SK-MEL-5 (cell line): ENCODE data around the gene SETX. TPM values are rescaled to one million over a fixed set of nuclear protein-coding genes. Genes with fewer than 3 reads are reported as not detected.

Experiments used
- DNase-seq: peaks from one replicate; pipeline ENCODE4 v3.0.0-alpha.2; 2016; ENCODE audit warnings: low read depth, low spot score
- in situ Hi-C: cut with HindIII; loops from 2 replicates; pipeline ENCODE4 v1.10.0; 2016; ENCODE audit warnings: low sequenced_read_pairs, high pct_unique_total_duplicates, low pct_unique_long_range_greater_than_20kb
- total RNA-seq: library from RNA; depleted of rRNA; stranded (reverse); fragments of >200 nt; shearing (Covaris generic); gene quantifications from 2 replicates; pipeline ENCODE4 v1.2.3, GENCODE V29; 2014

SETX gene
- total RNA-seq, 1 experiment from 2014 or later, result 58.2 TPM

DNA sequence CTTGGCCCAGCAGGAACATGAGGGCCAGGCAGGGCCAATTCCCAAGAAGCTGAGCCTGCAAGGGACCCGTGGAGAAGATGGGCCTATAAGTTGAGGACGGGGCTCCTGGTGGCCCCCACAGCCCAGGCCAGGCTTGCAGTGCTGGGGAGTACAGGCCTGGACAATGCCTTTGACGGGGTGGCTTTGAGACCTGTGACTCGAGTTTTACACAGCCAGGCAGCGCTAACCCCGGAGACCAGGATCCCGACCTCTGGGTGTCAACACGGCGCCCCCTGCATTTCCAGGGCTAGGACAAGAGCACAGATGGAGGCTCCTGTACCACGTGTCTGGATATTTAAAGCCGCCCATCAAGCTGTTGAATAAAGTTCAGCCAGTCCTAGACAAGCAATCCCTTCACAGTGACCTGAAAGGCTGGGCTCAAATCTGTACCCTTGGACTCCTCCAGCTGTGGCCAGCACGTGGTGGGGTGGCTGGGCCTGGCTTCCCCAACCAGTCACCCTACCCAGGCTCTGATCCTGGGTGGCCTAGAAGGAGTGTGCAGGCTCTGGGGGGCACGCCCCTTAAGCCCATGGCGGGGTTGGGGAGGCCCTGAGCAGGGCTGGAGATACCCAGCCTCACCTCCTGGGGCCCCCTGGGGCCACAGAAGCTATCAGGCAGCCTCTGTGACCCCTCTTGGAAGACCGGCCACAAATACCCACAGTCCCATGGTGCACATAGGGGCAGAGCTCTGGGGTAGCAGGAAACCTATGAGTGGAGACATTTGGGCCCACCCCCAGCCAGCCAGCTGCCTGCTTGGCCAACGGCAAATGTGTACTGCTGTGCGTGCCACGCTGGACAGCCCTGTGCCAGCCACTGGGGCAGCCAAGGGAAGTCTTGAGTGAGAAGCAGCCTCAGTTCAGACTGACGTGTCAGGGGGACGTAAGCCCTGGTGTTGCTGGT is 104.2 kb downstream of the SETX start:
- no peak for DNase-seq
- in situ Hi-C loops, result loop anchor here (25.0 kb wide), 1 partner anchor 88 kb away; the partner anchor contains the start of gene NTNG2

- no peak for DNase-seq
- in situ Hi-C loops, result loop anchor here (25.0 kb wide), 1 partner anchor 87 kb away; the partner anchor contains the start of gene NTNG2
Measured at GRCh38 chr9:132249690-132250089, 105.1 kb downstream of the SETX start.

- no peak for DNase-seq
- in situ Hi-C loops, result no loop called here
Measured at GRCh38 chr9:132249123-132249522, 105.7 kb downstream of the SETX start.

GRCh38 chr9:132247942-132248341 is 106.8 kb downstream of the SETX start:
- DNase-seq, result no peak
- in situ Hi-C loops, result no loop called here

DNA sequence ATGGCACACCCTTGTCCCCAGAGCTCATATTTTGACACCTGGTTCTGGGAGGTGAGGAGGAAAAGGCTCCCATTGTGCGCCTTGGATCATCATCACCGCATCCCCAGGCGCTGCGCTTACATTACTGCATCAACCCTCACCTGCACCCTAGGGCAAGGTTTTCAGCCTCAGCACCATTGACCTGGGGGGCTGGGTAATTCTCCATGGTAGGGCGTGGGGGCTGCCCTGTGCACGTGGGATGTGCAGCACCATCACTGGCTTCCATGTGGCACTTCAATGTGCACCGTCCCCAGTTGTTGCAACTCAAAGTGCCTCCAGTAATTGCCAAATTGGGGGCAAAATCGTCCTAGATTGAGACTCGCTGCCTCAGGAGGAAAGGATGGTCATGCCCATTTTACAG is 109.3 kb downstream of the SETX start:
- in situ Hi-C loops, result no loop called here
- no peak for DNase-seq

DNA sequence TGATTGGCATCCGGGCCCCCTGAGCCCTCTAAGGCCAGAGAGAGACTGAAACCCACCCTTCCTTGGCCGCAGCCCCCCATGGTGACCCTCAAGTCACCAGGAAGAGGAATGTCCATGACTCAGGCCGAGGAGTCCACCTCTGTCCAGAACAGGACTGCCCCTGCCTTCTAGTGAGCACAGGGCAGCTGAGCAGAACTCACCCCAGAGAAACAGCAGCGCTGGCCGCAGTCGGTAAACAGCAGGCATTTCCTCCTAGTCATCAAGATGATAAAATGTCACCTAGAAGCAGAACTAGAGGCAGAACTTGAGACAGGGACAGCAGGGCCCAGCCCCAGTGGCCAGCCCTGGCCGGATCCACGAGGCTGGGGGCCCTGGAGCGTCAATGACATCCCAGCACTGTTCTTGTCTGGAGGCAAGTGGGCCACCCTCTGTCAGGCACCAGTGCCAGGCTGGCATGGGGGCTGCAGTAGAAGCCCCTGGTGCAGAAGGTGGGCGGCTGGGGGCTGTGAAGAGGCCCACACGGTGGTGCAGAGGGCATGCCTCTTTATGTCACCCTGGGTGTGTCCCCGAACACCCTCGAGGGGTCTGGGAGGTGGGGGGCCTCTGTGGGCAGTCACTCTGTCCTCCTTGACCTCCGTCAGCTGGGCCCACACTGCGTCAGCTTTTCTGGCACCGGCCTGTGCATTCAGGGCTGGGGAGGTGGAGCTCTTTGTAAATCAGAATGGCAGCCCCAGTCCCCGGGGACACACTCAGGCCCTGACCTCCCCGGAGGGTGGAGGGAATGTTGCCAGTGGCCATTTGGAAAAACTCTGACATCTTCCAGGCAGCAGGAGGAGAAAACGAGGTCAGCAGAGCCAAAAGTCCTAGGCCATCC is 110.0 kb downstream of the SETX start:
- in situ Hi-C loops, result no loop called here
- no peak for DNase-seq

GRCh38 chr9:132243156-132244074 is 111.4 kb downstream of the SETX start:
- no peak for DNase-seq
- in situ Hi-C loops, result no loop called here

DNA sequence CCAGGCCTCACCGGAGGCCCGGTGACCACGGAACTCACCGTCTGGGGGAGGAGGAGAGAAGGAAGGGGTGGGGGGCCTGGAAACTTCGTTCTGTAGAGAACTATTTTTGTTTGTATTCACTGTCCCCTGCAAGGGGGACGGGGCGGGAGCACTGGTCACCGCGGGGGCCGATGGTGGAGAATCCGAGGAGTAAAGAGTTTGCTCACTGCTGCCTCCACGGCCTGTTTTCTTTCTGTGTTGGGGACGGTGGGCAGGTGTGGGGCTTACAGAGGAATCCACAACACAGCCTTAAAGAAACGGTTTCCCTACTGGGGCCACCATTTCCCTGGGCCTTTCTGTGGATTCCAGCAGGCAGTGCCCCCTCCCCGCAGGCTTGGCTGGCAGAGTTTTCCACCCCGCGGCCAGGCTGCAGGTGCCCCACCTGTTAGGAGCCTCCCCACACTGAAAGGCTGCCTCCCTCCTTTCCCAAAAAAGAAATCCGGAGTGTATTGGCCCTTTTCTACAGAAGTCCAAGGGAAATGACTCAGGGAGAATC is 112.1 kb downstream of the SETX start:
- in situ Hi-C loops, result no loop called here
- DNase-seq, result no peak

- in situ Hi-C loops, result no loop called here
- no peak for DNase-seq
Measured at GRCh38 chr9:132241840-132242620, 112.8 kb downstream of the SETX start.

DNA sequence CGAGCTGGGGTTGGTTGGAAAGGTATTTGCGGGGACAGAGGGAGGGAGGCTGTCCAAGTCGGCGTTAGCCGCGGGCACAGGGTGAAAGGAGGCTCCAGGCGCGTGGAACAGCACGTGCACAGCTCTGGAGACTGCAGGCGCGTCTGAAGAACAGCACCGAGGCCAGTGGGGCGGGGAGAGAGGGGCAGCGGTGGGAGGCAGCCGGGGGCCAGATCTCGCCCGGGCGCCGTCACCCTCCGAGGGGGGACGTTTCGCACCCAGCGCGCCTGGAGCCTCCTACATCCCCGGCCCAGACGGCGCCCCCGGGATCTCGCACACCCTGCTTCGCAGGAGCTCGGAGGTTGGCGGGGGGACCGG is 113.3 kb downstream of the SETX start:
- in situ Hi-C loops, result no loop called here
- no peak for DNase-seq

DNA sequence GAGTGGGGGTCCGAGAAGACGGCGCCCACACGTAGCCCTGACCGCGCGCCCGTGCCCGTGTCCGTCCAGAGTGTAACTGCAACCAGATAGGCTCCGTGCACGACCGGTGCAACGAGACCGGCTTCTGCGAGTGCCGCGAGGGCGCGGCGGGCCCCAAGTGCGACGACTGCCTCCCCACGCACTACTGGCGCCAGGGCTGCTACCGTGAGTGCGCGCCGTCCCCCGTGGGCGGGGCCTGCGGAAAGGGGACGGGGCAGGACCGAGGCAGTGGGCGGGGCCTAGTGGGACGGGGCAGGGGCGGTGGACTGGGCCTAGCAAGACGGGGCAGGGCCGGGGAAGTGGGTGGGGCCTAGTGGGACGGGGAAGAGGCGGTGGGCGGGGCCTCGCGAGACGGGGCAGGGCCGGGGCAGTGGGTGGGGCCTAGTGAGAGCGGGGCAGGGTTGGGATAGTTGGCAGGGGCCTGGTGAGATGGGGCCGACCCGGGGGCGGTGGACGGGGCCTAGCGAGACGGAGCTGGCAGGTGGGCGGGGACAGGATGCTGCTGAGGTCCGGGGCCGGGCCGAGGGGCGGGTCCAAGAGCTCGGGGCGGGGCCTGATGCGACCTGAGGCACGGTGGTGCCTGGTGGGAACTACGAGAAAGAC is 113.8 kb downstream of the SETX start:
- DNase-seq, result peak; percentile 96
- in situ Hi-C loops, result no loop called here

DNA sequence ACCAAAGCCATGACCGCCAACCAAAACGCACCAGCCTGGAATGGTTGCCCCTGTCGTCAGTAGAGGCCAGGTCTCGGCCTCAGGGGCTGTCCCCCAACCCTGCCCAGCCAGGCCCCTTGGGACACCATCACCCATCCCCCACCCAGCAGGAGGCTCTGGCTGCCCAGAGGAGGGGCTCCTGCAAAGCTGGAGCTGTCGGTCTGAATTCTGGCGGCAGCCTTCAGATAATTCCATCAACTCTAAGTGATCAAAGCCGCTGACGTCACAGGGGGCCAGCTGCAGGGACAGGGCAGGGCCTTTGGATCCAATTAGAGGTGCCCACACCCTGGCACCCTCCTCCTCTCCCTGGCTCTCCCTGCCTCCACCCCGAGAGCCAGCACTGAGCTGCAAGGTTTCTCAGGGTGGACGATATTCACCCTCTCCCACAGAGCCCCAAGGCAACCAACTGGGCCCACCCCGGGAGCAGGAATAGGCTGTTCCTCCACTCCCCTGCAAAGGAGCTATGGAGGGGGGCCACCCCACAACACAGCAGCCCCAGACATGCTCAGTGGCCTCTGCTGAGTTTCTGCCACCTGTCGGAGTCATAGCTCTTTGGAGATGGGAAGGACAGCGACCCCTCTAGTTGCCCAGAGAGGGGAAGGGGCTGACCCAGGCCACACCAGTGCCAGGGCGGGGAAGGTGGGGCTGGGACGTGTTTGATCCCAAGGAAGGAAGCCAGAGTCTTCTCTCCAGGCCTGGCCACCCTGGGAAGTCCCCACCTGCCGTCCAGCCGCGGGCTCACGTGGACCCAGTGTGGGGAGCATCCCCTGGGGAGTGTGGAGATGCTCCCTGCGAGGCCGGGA is 114.6 kb downstream of the SETX start:
- in situ Hi-C loops, result no loop called here
- DNase-seq, result no peak

GRCh38 chr9:132239518-132239917 is 115.3 kb downstream of the SETX start:
- DNase-seq, result no peak
- in situ Hi-C loops, result no loop called here

- DNase-seq, result no peak
- in situ Hi-C loops, result no loop called here
Measured at GRCh38 chr9:132238992-132239391, 115.8 kb downstream of the SETX start.
